ENCODE results near the gene RNF150. TPM values are rescaled to one million over a fixed set of nuclear protein-coding genes. Genes with fewer than 3 reads are reported as not detected.

The RNF150 gene
- total RNA-seq, 1 experiment from 2014 or later = 1.3 TPM

GRCh38 chr4:141158219-141158618 lies 24.9 kb upstream of the RNF150 start:
- DNase-seq (ENCODE audit: low read depth, low spot score) (peak; percentile 4), ATAC-seq (no peak)
- H3K36me3 ChIP-seq (ENCODE audit: control insufficient read depth, insufficient read depth, low read length) = no peaks in the 10 kb centered on the region
- in situ Hi-C loops (cut with HindIII; ENCODE audit: low pct_unique_long_range_greater_than_20kb, low sequenced_read_pairs) = no loop called here
- no TSS peak for BruUV-seq (replicated peaks)
- no peaks in the 10 kb centered on the region for H3K9me3 ChIP-seq (ENCODE audit: control insufficient read depth, insufficient read depth, low read depth, low read length)
- no peak overlapping the region for H3K4me3 ChIP-seq (ENCODE audit: low read depth in 2 of 2, low read length in 2 of 2)
- no peak overlapping the region for H3K27ac ChIP-seq (ENCODE audit: low read length)
- no peaks in the 10 kb centered on the region for H3K4me1 ChIP-seq (ENCODE audit: control insufficient read depth, insufficient read depth, low read length)
- intact Hi-C loops (cut with micrococcal nuclease; ENCODE audit: unreplicated experiment) = loop anchor here (10.0 kb wide), 1 partner anchor 147 kb away; no protein-coding TSS in a partner anchor
- CTCF ChIA-PET = no interaction called here
- POLR2A ChIA-PET = interaction anchor here (0.7 kb wide), 1 partner anchor 171 kb away, joined by 6 read pairs; no protein-coding TSS in a partner anchor
- TF ChIP-seq POLR2AphosphoS5 (IDR thresholded peaks at IDR 0.05; ENCODE audit: low read depth, low read length) (no peak), CTCF (IDR thresholded peaks at IDR 0.05) (peak; percentile 46; the same call in 1 of the 2 replicates)
- H3K27me3 ChIP-seq (ENCODE audit: control insufficient read depth, insufficient read depth, low read length) = no peaks in the 10 kb centered on the region

GRCh38 chr4:141155586-141155985 lies 22.3 kb upstream of the RNF150 start:
- H3K36me3 ChIP-seq (ENCODE audit: control insufficient read depth, insufficient read depth, low read length) = no peaks in the 10 kb centered on the region
- CTCF ChIA-PET = no interaction called here
- in situ Hi-C loops (cut with HindIII; ENCODE audit: low pct_unique_long_range_greater_than_20kb, low sequenced_read_pairs) = no loop called here

More at GRCh38 chr4:141155586-141155985, 22.3 kb upstream of the RNF150 start:
- H3K27ac ChIP-seq (ENCODE audit: low read length) = no peak overlapping the region
- no peak for TF ChIP-seq SIN3A (IDR thresholded peaks at IDR 0.05; ENCODE audit: borderline replicate concordance, insufficient read depth, low read depth, low read length)
- TF ChIP-seq CTCF (IDR thresholded peaks at IDR 0.05) = no peak
- no peak for TF ChIP-seq REST (IDR thresholded peaks at IDR 0.05; ENCODE audit: insufficient read depth in 1 of 2, low read depth in 2 of 2, low read length in 1 of 2)
- no peak for TF ChIP-seq POLR2AphosphoS5 (IDR thresholded peaks at IDR 0.05; ENCODE audit: low read depth, low read length)
- ATAC-seq = no peak
- H3K9me3 ChIP-seq (ENCODE audit: control insufficient read depth, insufficient read depth, low read depth, low read length) = no peaks in the 10 kb centered on the region
- POLR2A ChIA-PET = no interaction called here
- no peaks in the 10 kb centered on the region for H3K27me3 ChIP-seq (ENCODE audit: control insufficient read depth, insufficient read depth, low read length)
- BruUV-seq (replicated peaks) = no TSS peak
- no peak overlapping the region for H3K4me3 ChIP-seq (ENCODE audit: low read depth in 2 of 2, low read length in 2 of 2)
- no peak for DNase-seq (ENCODE audit: low read depth, low spot score)
- intact Hi-C loops (cut with micrococcal nuclease; ENCODE audit: unreplicated experiment) = loop anchor here (10.0 kb wide), 1 partner anchor 149 kb away; no protein-coding TSS in a partner anchor
- H3K4me1 ChIP-seq (ENCODE audit: control insufficient read depth, insufficient read depth, low read length) = no peaks in the 10 kb centered on the region
